SK-N-SH (cell line): ENCODE results near the gene RMDN2.

ENCODE experiments used
- EP300 ChIP-seq, 2 experiments: IDR thresholded peaks; 2 replicates each; pipeline versions ENCODE4 v1.4.0 to v1.6.1; 2012; ENCODE audit warnings: borderline replicate concordance in 1 of 2, low read depth in 1 of 2, low read length in 1 of 2
- NFIC ChIP-seq: IDR thresholded peaks from 2 replicates; pipeline ENCODE4 v1.4.0; 2012; ENCODE audit warnings: borderline replicate concordance
- RAD21 ChIP-seq: IDR thresholded peaks from 2 replicates; pipeline ENCODE4 v1.6.1; 2012; ENCODE audit warnings: mild to moderate bottlenecking, low read length
- RCOR1 ChIP-seq: fragments of 150-350 bp; IDR thresholded peaks from 2 replicates; pipeline ENCODE4 v1.6.1; 2017; ENCODE audit warnings: antibody characterized with exemption, low read length
- TF ChIP-seq, protein P1 (sequence below): fragments of 200-600 bp; sonication (generic); IDR thresholded peaks from 2 replicates; pipeline ENCODE4 v1.6.1; 2017; ENCODE audit warnings: antibody characterized with exemption, mild to moderate bottlenecking, moderate library complexity
- TF ChIP-seq, protein P2 (sequence below): IDR thresholded peaks from 2 replicates; pipeline ENCODE4 v1.4.0; 2012; ENCODE audit warnings: low read depth

DNA sequence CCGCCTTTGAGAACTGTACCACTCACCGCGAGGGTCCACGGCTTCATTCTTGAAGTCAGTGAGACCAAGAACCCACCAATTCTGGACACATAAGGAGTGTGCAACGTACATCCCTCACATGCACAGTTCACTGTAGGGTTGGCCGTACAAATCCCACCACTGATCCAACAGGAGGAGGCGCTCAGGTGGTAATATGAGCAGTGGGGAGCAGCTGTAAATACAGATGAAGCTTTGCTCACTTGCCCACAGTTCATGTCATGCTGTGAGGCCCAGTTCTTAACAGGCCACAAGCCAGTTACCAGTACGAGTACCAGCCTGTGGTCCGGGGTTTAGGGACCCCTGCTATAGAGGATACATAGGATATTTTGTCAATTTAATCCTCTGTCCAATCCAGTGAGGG is 96.5 kb downstream of the RMDN2 start:
- TF ChIP-seq RAD21, result no peak
- no peak for TF ChIP-seq RCOR1
- TF ChIP-seq, protein P1, sequence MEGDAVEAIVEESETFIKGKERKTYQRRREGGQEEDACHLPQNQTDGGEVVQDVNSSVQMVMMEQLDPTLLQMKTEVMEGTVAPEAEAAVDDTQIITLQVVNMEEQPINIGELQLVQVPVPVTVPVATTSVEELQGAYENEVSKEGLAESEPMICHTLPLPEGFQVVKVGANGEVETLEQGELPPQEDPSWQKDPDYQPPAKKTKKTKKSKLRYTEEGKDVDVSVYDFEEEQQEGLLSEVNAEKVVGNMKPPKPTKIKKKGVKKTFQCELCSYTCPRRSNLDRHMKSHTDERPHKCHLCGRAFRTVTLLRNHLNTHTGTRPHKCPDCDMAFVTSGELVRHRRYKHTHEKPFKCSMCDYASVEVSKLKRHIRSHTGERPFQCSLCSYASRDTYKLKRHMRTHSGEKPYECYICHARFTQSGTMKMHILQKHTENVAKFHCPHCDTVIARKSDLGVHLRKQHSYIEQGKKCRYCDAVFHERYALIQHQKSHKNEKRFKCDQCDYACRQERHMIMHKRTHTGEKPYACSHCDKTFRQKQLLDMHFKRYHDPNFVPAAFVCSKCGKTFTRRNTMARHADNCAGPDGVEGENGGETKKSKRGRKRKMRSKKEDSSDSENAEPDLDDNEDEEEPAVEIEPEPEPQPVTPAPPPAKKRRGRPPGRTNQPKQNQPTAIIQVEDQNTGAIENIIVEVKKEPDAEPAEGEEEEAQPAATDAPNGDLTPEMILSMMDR, result no peak
- TF ChIP-seq, protein P2, sequence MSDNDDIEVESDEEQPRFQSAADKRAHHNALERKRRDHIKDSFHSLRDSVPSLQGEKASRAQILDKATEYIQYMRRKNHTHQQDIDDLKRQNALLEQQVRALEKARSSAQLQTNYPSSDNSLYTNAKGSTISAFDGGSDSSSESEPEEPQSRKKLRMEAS, result no peak
- no peak for TF ChIP-seq NFIC
- TF ChIP-seq EP300 (IDR thresholded peaks at IDR 0.05; ENCODE audit: borderline replicate concordance in 1 of 2, low read depth in 1 of 2, low read length in 1 of 2), result no peak
